ENCODE data around the gene KCNA4. TPM values are rescaled to one million over a fixed set of nuclear protein-coding genes. Genes with fewer than 3 reads are reported as not detected.
"Not testable (repeated sequence)": the region's sequence is repeated elsewhere in the genome, so short reads cannot be mapped to it uniquely, and the experiment has no call there.

Gene KCNA4
- total RNA-seq, 6 experiments from 2014 or later, result not detected

GRCh38 chr11:30045921-30046577, 29.2 kb upstream of the KCNA4 start:
- Mint-ChIP-seq H3K27ac (no peak overlapping the region), H3K27me3 (ENCODE audit: insufficient read depth) (no peaks in the 10 kb centered on the region), H3K4me1 (ENCODE audit: low read depth) (no peaks in the 10 kb centered on the region), H3K9me3 (peaks cover 27% of the 10 kb centered on the region), H3K4me3 (no peak overlapping the region), H3K36me3 (ENCODE audit: low read depth) (no peaks in the 10 kb centered on the region)
- TF ChIP-seq CTCF (IDR thresholded peaks at IDR 0.05), result no peak
- no peak for DNase-seq

GRCh38 chr11:30045144-30045543, 28.3 kb upstream of the KCNA4 start:
- no peak overlapping the region for H3K27ac Mint-ChIP-seq
- no peak for TF ChIP-seq CTCF (IDR thresholded peaks at IDR 0.05)
- H3K9me3 Mint-ChIP-seq, result peaks cover 32% of the 10 kb centered on the region
- H3K36me3 Mint-ChIP-seq (ENCODE audit: low read depth), result no peaks in the 10 kb centered on the region
- no peak for DNase-seq
- H3K27me3 Mint-ChIP-seq (ENCODE audit: insufficient read depth), result no peaks in the 10 kb centered on the region
- no peaks in the 10 kb centered on the region for H3K4me1 Mint-ChIP-seq (ENCODE audit: low read depth)
- H3K4me3 Mint-ChIP-seq, result no peak overlapping the region

GRCh38 chr11:30041171-30041570, 24.3 kb upstream of the KCNA4 start:
- no peak for DNase-seq
- Mint-ChIP-seq H3K36me3 (ENCODE audit: low read depth) (no peaks in the 10 kb centered on the region; the same call in 1 of the 2 replicates), H3K27ac (no peak overlapping the region), H3K4me1 (ENCODE audit: low read depth) (no peaks in the 10 kb centered on the region), H3K9me3 (peaks cover 33% of the 10 kb centered on the region), H3K4me3 (no peak overlapping the region), H3K27me3 (ENCODE audit: insufficient read depth) (no peaks in the 10 kb centered on the region)
- TF ChIP-seq CTCF (IDR thresholded peaks at IDR 0.05), result no peak

DNA sequence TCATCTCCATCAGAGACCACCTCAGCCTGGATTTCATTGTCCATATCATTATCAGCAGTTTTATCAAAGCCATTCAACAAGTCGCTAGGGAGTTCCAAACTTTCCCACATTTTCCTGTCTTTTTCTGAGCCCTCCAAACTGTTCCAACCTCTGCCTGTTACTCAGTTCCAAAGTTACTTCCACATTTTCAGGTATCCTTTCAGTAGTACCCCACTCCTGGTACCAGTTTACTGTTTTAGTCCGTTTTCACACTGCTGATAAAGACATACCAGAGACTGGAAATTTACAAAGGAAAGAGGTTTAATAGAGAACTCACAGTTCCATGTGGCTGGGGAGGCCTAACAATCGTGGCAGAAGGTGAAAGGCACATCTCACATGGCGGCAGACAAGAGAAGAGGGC, 17.9 kb upstream of the KCNA4 start:
- peaks cover 23% of the 10 kb centered on the region for H3K9me3 Mint-ChIP-seq
- H3K4me1 Mint-ChIP-seq (ENCODE audit: low read depth); H3K4me3 Mint-ChIP-seq; DNase-seq; H3K27ac Mint-ChIP-seq; H3K27me3 Mint-ChIP-seq (ENCODE audit: insufficient read depth); H3K36me3 Mint-ChIP-seq (ENCODE audit: low read depth): not testable (repeated sequence)

GRCh38 chr11:30034166-30034565, 17.3 kb upstream of the KCNA4 start:
- not testable (repeated sequence) for H3K4me3 Mint-ChIP-seq; H3K36me3 Mint-ChIP-seq (ENCODE audit: low read depth); H3K27me3 Mint-ChIP-seq (ENCODE audit: insufficient read depth); DNase-seq; H3K4me1 Mint-ChIP-seq (ENCODE audit: low read depth); H3K27ac Mint-ChIP-seq
- H3K9me3 Mint-ChIP-seq, result peaks cover 21% of the 10 kb centered on the region

- Mint-ChIP-seq H3K27me3 (ENCODE audit: insufficient read depth) (no peaks in the 10 kb centered on the region), H3K9me3 (peaks cover 32% of the 10 kb centered on the region), H3K36me3 (ENCODE audit: low read depth) (no peaks in the 10 kb centered on the region), H3K4me1 (ENCODE audit: low read depth) (no peaks in the 10 kb centered on the region), H3K27ac (no peak overlapping the region), H3K4me3 (no peak overlapping the region)
- TF ChIP-seq CTCF (IDR thresholded peaks at IDR 0.05), result no peak
- no peak for DNase-seq
These were observed 8.7 kb upstream of the KCNA4 start for GRCh38 chr11:30025396-30026139.
